GM12873 (cell line): ENCODE results near the gene AMBN.

ENCODE experiments used
- TF ChIP-seq, protein P1 (sequence below): IDR thresholded peaks from 2 replicates; pipeline ENCODE4 v1.5.1; 2012; ENCODE audit warnings: low read depth, mild to moderate bottlenecking, moderate library complexity, low read length, control low read depth; ENCODE audit not compliant: insufficient read depth; ENCODE audit errors: missing control alignments

The AMBN gene, protein sequence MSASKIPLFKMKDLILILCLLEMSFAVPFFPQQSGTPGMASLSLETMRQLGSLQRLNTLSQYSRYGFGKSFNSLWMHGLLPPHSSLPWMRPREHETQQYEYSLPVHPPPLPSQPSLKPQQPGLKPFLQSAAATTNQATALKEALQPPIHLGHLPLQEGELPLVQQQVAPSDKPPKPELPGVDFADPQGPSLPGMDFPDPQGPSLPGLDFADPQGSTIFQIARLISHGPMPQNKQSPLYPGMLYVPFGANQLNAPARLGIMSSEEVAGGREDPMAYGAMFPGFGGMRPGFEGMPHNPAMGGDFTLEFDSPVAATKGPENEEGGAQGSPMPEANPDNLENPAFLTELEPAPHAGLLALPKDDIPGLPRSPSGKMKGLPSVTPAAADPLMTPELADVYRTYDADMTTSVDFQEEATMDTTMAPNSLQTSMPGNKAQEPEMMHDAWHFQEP

DNA sequence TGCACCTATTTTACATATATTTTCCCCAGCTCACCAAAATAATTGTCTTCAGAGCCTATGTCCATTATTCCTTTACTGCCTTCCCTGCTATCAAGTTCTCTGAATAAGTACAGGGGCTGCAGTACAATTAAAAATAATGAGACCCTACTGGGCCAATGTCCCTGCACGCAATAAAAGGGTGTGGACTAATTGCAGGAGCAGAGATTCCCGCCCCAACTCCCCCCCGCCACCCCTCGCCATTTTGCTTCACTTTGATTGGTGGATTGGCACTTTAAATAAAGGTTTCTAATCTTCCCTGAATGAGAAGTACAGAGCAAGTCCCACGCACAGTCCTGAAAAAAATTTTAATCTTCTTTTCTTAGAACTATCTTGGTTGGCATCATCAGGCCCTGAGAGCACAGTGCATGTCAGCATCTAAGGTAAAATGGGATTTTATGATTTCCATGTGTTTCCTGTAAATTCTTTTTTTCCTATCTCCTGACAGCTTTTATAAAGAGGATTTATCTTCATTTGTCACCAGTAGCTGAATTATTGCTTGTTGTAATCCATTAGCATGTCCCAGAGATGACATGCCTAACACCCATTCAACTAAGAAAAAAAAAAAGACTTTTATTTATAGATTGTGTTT lies at the start of gene AMBN:
AMBN (plus strand) TSS at position 302 of the 628 bp plus-strand sequence; CDS start at position 405, 103 bp downstream.
- TF ChIP-seq, protein P1, sequence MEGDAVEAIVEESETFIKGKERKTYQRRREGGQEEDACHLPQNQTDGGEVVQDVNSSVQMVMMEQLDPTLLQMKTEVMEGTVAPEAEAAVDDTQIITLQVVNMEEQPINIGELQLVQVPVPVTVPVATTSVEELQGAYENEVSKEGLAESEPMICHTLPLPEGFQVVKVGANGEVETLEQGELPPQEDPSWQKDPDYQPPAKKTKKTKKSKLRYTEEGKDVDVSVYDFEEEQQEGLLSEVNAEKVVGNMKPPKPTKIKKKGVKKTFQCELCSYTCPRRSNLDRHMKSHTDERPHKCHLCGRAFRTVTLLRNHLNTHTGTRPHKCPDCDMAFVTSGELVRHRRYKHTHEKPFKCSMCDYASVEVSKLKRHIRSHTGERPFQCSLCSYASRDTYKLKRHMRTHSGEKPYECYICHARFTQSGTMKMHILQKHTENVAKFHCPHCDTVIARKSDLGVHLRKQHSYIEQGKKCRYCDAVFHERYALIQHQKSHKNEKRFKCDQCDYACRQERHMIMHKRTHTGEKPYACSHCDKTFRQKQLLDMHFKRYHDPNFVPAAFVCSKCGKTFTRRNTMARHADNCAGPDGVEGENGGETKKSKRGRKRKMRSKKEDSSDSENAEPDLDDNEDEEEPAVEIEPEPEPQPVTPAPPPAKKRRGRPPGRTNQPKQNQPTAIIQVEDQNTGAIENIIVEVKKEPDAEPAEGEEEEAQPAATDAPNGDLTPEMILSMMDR: no peak

DNA sequence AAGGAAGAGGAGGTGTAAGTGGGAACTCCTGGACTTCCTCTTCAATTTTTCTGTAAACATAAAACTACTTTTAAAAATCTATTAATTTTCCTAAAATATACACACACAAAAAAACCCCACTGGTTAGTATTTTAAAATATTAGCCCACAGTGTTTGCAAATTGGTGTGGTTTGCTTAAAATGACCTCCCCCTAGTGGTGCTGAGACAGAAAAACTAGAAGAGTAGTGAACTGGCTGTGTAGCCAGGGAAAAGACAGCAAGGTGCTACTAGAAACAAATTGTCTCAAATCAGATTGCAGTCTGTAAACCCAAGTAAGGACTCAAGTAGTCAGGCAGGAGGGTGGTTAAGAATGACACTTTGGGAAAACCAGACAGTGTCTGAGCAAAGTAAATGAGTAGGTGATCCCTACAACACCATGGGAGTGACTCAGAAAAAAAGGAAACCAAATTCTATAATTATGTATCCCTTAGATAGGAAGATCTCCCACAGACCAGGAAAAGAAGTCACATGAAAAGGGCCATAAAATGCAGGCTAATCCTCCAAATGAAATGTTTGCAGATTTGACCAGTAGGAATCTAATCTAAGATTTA lies 47.7 kb upstream of the AMBN start:
- TF ChIP-seq, protein P1: peak; percentile 63

DNA sequence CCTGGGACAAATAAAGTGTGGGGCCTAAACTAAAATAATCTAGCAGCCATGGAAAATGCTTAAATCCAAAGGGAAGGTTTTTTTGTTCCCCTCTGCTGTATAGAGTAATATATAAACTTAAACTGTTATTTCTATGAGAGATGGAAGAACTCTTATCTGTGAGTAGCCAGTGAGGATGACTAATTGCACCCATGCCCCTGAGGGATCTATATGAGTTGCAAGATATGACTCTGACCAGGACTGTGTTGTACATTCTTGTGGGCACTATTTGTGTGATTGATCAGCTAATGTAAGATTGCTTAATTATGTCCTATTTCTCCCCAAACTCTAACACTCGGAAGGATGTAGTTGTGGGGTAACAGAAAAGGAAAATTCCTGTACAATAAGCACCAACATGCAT lies 35.2 kb upstream of the AMBN start:
- TF ChIP-seq, protein P1: no peak

DNA sequence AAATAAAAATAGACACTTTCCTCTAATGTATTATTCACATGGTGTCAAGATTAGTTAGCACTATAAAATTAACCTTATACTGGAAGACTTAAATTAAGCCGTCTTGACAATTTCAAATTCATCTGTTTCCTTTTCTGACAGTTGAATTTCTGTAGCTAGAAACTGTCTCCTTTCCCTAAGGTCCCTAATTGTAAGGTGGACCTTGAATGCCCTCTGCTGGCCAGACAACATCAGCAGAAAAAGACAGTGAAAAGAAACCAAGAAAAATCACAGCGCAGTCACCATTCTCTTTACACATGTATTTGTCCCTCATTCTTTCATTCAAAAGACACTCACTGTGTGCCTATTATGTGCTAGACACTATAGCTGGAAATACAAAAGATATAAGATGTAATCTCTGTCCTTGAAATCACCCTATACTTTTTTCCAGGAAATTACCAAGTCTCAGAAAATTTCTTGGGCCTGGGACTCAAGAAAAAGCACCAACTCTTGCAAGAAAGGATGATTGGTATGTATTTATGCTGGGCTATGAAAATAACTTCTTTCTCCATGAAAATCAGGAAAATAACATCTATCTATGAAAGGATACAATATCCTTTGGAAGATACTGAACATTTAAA lies 32.7 kb upstream of the AMBN start:
- TF ChIP-seq, protein P1: peak; percentile 74

DNA sequence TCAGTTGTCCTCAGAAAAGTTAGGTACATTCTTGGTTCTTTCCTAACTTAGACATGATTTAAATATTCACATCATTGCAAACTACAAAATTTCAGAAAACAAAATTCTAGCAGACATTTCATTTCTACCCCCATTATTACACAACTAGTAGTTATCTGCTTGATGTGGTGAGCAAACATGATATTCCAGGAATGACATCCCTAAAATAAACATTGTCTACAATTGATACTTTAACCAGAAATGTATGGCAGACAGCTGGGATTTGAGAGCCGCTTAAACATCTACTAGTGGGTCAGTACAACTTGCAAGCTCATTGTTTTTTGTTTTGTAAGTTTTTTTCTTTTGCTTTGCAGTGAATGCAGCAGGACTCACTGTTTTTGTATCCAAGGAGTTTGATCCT lies 32.1 kb upstream of the AMBN start:
- TF ChIP-seq, protein P1: no peak

DNA sequence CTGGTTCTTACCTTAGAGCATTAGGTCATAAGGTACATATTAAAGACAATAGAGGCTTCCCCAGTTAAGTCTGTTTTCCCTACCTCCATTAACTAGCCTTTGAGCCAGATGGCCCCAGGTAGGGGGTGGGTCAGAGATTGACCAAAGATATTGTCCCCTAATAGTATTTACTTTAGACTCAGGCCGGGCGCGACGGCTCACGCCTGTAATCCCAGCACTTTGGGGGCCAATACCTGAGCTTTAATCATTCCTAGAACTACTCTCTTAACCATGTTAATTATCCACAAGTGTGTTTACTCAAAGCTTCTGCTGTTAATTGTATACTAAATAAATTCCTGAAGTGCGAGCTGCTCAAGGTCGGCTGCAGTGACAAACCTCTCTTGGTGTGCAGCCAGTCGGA lies 28.0 kb upstream of the AMBN start:
- TF ChIP-seq, protein P1: no peak

DNA sequence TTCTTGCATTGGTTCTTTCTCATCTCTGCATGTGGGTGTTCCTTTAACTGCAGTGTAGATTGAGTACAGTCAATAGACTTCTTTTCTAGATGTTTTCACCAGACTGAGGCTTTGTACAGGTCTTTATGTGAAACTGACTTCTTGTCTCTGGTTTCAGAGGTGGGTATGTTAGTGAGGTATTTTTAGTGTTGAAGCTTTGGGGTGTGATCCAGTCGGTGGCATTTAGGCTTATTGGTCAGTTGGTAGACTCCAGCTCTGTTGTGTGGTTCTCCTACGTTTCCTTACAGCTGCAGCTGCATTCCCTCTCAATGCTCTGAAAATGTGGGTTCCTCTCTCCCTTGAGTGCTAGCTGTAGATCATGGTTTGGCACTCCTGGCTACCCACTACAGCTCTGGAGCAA lies 21.3 kb upstream of the AMBN start:
- TF ChIP-seq, protein P1: no peak
